Measurements from ENCODE around the gene MMP7.
"Not testable (repeated sequence)": the region's sequence is repeated elsewhere in the genome, so short reads cannot be mapped to it uniquely, and the experiment has no call there.

MMP7 gene

GRCh38 chr11:102534261-102534872, 3.8 kb upstream of the MMP7 start:
- DNase-seq = no peak

- DNase-seq = no peak
Observed at GRCh38 chr11:102528618-102529017, 1.9 kb downstream of the MMP7 start.

GRCh38 chr11:102527684-102528083, 2.9 kb downstream of the MMP7 start:
- no peak for DNase-seq

DNA sequence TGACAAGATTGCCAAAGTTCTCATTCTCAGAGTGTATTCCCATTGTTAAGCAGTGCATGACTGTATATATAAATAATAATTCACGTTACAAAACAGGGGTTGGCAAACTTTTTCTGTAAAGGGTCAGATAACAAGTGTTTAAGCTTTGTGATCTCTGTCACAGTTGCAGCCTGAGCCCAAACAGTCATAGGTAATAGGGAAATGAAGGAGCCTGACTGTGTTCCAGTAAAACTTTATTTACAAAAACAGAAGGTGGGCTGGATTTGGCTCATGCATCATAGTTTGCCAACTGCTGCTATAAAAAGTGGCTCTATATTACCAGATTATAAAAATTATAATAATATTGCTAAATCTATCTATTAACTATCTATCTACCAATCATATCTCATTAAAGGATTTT, 3.5 kb downstream of the MMP7 start:
- DNase-seq = no peak

DNA sequence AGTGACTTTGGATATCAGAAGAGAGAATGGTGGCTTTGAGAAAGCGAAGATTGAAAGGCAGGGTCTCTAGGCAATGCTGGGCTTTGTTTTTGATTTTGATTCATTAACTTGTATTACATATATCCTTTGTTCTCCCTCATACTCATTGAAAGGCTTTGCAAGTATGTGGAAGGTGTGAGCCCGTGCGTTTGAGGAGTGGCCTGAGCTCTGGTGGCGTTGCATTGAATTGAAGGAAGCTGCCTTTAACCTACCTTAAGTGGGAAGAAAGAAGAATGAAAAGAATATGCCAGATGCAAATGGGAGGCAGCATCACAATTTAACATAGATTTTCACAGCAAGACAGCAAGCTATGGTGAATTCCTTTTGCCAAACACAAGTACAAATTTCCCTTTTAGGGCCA, 6.7 kb downstream of the MMP7 start:
- DNase-seq = no peak

- no peak for DNase-seq
Observed at GRCh38 chr11:102523189-102523570, 7.4 kb downstream of the MMP7 start.

- DNase-seq = no peak
Observed at GRCh38 chr11:102522312-102523188, 8.0 kb downstream of the MMP7 start.

- DNase-seq = no peak
Observed at GRCh38 chr11:102521121-102521520, 9.4 kb downstream of the MMP7 start.

DNA sequence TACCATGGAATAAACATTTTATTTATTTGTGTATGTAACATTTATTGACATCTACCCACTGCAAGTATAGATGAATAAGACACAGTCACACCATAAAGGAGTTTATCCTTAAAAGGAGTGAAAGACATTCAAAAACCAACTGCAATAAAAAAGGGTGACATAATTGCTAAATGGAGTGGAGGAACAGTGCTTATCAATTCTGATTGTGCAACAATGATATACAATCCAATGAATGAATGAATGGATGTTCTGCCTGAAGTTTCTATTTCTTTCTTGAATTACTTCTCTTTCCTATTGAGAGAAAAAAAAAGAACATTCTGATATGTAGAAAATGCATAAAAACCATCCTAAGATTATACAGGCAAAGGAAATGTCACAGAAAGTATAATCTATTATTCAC, 10.0 kb downstream of the MMP7 start:
- DNase-seq = no peak

GRCh38 chr11:102518296-102519094, 12.1 kb downstream of the MMP7 start:
- DNase-seq = no peak

- DNase-seq = no peak
Observed at GRCh38 chr11:102517670-102518069, 12.9 kb downstream of the MMP7 start.

- no peak for DNase-seq
Observed at GRCh38 chr11:102516179-102516578, 14.4 kb downstream of the MMP7 start.

GRCh38 chr11:102513869-102514268, 16.7 kb downstream of the MMP7 start:
- no peak for DNase-seq

GRCh38 chr11:102510439-102511135, 20.0 kb downstream of the MMP7 start:
- DNase-seq = no peak

GRCh38 chr11:102502831-102503230, 27.7 kb downstream of the MMP7 start:
- DNase-seq = not testable (repeated sequence)

- no peak for DNase-seq
Observed at GRCh38 chr11:102500829-102501228, 29.7 kb downstream of the MMP7 start.

GRCh38 chr11:102499931-102500330, 30.6 kb downstream of the MMP7 start:
- no peak for DNase-seq

GRCh38 chr11:102499151-102499550, 31.4 kb downstream of the MMP7 start:
- DNase-seq = no peak

DNA sequence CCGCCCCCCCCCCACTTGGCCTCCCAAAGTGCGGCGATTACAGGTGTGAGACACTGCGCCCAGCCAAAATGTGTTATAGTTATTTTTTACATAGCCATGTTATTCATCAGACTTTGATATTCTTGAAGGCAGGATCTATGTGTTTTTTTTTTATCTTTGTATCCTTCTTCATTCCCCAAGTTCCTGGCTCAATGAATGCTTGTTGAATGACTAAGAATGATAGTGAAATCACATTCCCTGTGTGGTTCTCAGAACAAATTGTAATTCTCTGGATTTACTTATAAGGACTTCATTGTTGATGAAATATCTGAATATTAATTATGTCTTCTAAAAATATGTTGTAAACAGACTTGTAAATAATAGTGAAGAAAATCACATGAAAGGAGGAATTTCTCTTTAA, 33.5 kb downstream of the MMP7 start:
- no peak for DNase-seq

- peak in 1 of 2 donors; percentile 41 for DNase-seq
Observed at GRCh38 chr11:102495161-102496042, 35.1 kb downstream of the MMP7 start.

GRCh38 chr11:102494216-102494615, 36.3 kb downstream of the MMP7 start:
- DNase-seq = no peak

- no peak for DNase-seq
Observed at GRCh38 chr11:102493524-102493923, 37.0 kb downstream of the MMP7 start.
